ACC112 (cell line): ENCODE data around the gene SLC16A7.

Experiments used
- H2AFZ ChIP-seq: fragments of 200-600 bp; sonication (generic); one replicate; pipeline ENCODE4 v1.6.0; 2017; ENCODE audit warnings: antibody characterized with exemption, low read length; ENCODE audit not compliant: unreplicated experiment
- H3K27ac ChIP-seq: fragments of 200-600 bp; sonication (generic); 2 replicates; pipeline ENCODE4 v1.5.1; 2014; ENCODE audit warnings: low read depth, mild to moderate bottlenecking, antibody characterized with exemption, low read length, moderate library complexity
- H3K27me3 ChIP-seq: fragments of 200-600 bp; sonication (generic); 2 replicates; pipeline ENCODE4 v1.6.1; 2014; ENCODE audit warnings: mild to moderate bottlenecking, antibody characterized with exemption, low read length, moderate library complexity, mixed read lengths; ENCODE audit not compliant: insufficient read depth
- H3K36me3 ChIP-seq: fragments of 200-600 bp; sonication (generic); 2 replicates; pipeline ENCODE4 v1.6.1; 2016; ENCODE audit warnings: mild to moderate bottlenecking, antibody characterized with exemption, low read length, moderate library complexity, mixed read lengths; ENCODE audit not compliant: insufficient read depth
- H3K4me1 ChIP-seq: fragments of 200-600 bp; sonication (generic); one replicate; pipeline ENCODE4 v1.6.1; 2016; ENCODE audit warnings: low read length, mixed read lengths; ENCODE audit not compliant: insufficient read depth, unreplicated experiment, control insufficient read depth
- H3K4me3 ChIP-seq: fragments of 200-600 bp; sonication (generic); 2 replicates; pipeline ENCODE4 v1.5.1; 2014; ENCODE audit warnings: mild to moderate bottlenecking, low read depth, low read length
- H3K79me2 ChIP-seq: fragments of 200-600 bp; sonication (generic); one replicate; pipeline ENCODE4 v1.6.0; 2016; ENCODE audit warnings: low read length; ENCODE audit not compliant: control insufficient read depth, unreplicated experiment, insufficient read depth

Gene SLC16A7

DNA sequence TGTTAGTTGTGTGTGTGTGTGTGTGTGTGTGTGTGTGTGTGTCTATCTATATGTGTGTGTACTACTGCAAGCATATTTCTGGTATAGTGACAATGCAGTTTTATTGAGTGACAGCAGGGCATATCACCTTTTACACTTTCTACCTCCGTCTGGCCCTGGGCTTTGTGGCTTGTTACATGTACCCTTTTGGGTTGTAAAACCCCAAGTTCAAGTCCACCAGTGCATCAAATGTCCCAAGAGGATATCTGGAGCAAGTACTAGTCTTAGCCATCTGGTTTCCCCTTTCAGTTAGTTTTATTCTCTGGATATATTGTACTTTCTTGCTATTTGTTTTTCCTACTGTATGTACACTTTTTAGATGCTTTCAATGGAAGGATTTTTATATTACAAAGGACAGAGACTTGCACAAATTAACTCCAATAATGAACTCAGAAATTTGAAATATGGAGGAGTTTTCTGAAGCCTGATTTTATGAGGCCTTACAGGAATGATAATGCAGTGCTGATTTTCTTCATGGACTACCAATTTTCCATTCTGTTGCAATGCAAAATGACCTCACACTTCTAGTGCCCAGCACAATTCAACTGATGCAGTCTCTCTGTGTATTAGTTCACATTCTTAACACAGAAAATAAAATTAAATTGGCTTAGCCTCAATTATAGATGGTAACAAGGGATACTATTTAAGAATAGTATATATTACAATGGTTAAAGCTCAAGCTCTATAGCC lies 29.1 kb downstream of the SLC16A7 start:
- Histone ChIP-seq H3K79me2 (no peaks in the 10 kb centered on the region), H3K27me3 (no peaks in the 10 kb centered on the region), H3K27ac (no peak overlapping the region), H3K4me3 (no peak overlapping the region), H3K36me3 (no peaks in the 10 kb centered on the region), H2AFZ (no peak overlapping the region), H3K4me1 (no peaks in the 10 kb centered on the region)

DNA sequence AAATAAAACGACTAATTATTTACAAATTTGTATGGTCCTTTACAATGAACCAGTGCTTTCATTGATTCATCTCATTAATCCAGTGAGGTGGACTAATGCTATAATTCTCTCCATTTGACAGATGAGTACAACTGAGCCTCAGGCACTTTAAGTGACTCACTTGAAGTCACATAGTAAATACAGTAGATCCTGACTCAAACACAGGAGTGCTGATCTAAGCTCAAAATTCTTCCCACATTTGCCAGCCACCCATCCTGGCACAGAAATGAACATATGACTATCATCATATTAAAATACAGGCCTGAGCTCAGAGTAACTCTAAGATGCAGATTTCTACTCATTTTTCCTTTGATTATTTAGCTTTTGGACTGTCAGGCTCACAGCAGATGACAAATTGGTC lies 30.6 kb downstream of the SLC16A7 start:
- Histone ChIP-seq H3K36me3 (no peaks in the 10 kb centered on the region), H2AFZ (no peak overlapping the region), H3K27ac (no peak overlapping the region), H3K4me1 (no peaks in the 10 kb centered on the region), H3K27me3 (no peaks in the 10 kb centered on the region), H3K4me3 (no peak overlapping the region), H3K79me2 (no peaks in the 10 kb centered on the region)

DNA sequence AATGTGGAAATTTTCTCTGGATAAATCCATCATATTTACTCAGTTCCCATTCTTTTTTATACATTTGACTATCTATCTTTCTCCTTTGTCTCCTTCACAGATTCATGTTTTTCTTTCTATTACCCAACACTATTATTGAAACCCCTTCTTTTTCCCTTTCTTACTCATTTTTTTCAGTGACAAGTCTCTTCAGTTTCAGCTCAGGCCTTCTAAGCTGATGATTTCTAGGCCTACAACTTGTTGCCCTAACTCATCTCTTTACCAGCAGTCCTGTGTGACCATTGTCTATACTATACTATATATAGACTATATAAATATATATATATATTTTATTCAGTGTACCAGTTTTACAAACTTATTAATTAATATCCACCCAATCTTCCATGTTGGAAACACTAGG lies 31.8 kb downstream of the SLC16A7 start:
- Histone ChIP-seq H2AFZ (no peak overlapping the region), H3K27me3 (no peaks in the 10 kb centered on the region), H3K4me1 (no peaks in the 10 kb centered on the region), H3K4me3 (no peak overlapping the region), H3K36me3 (no peaks in the 10 kb centered on the region), H3K79me2 (no peaks in the 10 kb centered on the region), H3K27ac (no peak overlapping the region)

DNA sequence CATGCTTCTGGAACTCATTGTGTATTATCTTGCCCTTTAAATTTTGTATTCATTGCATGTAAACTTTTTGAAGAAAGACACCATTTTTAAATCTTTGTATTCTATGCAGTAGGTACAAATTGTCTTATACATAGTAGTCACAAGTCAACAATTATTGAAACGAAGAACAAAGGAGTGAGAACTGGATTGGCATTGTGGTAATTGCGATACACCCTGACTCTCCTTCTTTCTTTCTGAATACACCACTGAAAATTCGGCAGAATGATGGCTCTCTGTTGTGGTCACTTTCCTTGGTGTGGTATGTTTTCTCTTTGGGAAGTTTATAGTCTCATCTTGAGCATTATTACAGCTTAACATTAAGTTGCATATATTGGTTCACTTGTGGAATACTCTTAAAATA lies 34.1 kb downstream of the SLC16A7 start:
- Histone ChIP-seq H3K79me2 (no peaks in the 10 kb centered on the region), H3K4me3 (no peak overlapping the region), H3K27ac (no peak overlapping the region), H2AFZ (no peak overlapping the region), H3K4me1 (no peaks in the 10 kb centered on the region), H3K36me3 (no peaks in the 10 kb centered on the region), H3K27me3 (no peaks in the 10 kb centered on the region)

DNA sequence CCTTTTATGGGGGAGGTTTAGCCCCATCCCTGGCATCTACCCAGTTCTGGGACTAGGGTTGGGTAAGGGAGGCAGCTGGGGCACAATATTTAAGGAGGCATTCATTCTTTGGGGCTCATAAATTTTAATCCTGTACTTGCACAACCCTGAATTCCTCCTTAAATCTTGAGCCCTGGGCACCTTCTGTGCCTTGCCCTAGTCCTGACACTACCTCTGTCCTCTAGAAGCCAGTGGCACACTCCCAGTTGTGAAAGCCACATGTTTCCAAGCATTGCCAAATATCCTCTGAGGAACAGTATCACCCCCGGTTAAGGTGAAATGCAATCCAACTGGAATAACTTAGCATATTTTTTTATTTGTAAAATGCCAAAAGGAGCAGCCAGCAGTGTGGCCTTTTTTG lies 36.6 kb downstream of the SLC16A7 start:
- Histone ChIP-seq H2AFZ (no peak overlapping the region), H3K27ac (no peak overlapping the region)

DNA sequence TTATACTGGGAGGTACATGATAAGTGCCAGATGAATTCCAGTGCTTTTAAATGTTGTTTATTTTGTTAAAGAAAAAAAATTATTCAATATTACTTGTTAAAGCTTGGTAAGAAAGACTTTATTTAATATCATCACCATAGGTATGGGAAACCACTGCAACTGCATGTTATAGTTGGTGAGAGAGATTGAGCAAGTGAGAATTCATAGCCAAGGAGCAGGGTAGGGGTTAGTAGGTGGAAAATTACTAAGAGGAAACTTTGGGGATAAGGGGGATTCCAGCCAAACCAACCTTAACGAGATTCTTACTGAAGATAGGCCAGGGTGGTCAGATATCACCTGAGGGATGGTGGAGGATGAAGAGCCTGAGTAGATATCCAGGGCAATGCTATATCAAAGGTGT lies 38.4 kb downstream of the SLC16A7 start:
- H3K4me3 ChIP-seq: no peak overlapping the region
- no peaks in the 10 kb centered on the region for H3K4me1 ChIP-seq
- no peaks in the 10 kb centered on the region for H3K27me3 ChIP-seq
- no peak overlapping the region for H2AFZ ChIP-seq
- no peak overlapping the region for H3K27ac ChIP-seq
- no peaks in the 10 kb centered on the region for H3K36me3 ChIP-seq
- H3K79me2 ChIP-seq: no peaks in the 10 kb centered on the region

More for the DNA sequence above, 36.6 kb downstream of the SLC16A7 start:
- Histone ChIP-seq H3K4me1 (no peaks in the 10 kb centered on the region), H3K27me3 (no peaks in the 10 kb centered on the region), H3K36me3 (no peaks in the 10 kb centered on the region), H3K79me2 (no peaks in the 10 kb centered on the region), H3K4me3 (no peak overlapping the region)

DNA sequence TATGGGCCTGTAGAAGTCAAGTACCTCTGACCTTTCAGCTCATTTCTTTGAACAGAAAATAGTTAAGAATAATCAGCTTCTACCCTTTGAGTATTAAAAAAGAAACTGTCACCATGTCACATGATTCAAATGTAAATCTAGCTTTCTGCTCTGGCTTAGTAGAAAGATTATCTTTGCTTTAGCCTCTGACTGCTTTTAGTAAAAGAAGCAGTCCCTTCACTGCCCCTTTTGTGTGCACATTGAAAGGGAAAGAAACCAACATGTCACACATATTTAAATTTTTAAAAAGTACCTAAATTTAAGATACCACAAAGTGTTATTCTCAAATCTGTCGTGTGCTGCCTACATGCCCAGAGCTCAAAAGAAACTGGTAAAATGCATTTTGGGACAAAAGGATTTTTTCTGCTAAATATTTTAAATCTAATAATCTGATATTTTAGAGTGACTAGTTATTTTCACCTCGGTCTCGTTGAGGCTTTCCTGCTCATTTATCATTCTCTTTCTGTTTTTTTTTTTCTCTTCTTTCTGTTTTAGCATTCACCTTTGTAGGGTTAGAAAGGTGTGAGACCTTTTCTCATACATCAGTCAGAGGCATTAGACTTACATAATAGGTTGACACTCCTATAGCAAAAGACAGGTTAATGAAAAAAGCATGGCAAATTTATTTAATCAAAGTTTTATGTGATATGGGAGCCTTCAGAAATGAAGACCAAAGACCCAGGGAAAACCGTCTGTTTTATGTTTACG lies 41.3 kb downstream of the SLC16A7 start:
- Histone ChIP-seq H3K27ac (no peak overlapping the region), H3K27me3 (no peaks in the 10 kb centered on the region), H3K4me3 (no peak overlapping the region), H3K4me1 (no peaks in the 10 kb centered on the region), H3K79me2 (no peaks in the 10 kb centered on the region), H3K36me3 (no peaks in the 10 kb centered on the region), H2AFZ (no peak overlapping the region)

DNA sequence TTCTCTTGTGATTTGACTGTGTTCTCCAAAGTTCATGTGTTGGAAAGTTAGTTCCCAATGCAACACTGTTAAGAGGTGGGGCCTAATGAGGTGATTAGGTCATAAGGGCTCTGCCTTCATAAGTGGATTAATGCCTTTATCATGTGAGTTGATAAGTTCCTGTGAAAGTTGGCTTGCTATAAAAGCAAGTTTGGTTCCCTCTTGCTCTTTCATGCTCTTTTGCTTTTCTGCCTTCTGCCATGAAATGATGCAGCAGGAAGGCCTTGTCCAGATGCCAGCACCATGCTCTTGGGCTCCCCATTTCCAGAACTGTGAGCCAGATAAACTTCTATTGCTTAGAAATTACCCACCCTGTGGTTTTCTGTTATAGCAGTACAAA lies 41.9 kb downstream of the SLC16A7 start:
- H3K4me1 ChIP-seq: no peaks in the 10 kb centered on the region
- H3K27me3 ChIP-seq: no peaks in the 10 kb centered on the region
- H3K36me3 ChIP-seq: no peaks in the 10 kb centered on the region
- no peak overlapping the region for H2AFZ ChIP-seq
- no peaks in the 10 kb centered on the region for H3K79me2 ChIP-seq
- no peak overlapping the region for H3K27ac ChIP-seq
- H3K4me3 ChIP-seq: no peak overlapping the region

DNA sequence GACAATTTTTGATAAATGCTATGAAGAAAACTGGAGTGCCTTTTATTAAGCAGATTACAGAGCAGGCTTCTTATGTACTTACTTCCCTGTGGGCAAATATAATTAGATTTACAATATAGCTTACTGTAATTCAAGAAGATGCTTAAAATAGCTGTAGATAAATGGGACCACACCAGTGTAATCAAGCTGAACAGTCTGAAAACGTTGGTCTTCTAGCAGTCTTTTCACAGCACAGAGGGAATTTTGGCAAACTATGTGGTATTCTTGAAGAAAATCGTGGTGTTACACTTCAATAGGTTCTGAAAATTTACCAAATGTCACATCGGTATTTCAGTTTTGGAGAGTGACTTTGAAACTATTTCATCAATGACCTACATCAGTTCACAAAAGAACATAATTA lies 47.7 kb downstream of the SLC16A7 start:
- Histone ChIP-seq H3K79me2 (no peaks in the 10 kb centered on the region), H3K4me3 (no peak overlapping the region), H3K27ac (no peak overlapping the region), H3K36me3 (no peaks in the 10 kb centered on the region; the same call in 1 of the 2 replicates), H3K27me3 (no peaks in the 10 kb centered on the region), H3K4me1 (no peaks in the 10 kb centered on the region), H2AFZ (no peak overlapping the region)

DNA sequence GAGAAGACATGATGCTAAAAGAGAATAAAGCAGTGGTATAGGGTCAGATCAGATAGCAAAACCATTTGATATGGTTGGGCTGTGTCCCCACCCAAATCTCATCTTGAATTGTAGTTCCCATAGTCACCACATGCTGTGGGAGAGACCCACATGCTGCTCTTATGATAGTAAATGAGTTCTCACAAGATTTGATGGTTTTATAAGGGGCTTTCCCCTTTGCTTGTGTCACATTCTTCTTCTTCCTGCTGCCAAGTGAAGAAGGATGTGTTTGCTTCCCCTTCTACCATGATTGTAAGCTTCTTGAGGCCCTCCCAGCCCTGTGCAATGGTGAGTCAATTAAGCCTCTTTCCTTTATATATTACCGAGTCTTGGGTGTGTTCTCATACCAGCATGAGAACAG lies 49.4 kb downstream of the SLC16A7 start:
- Histone ChIP-seq H2AFZ (no peak overlapping the region), H3K27ac (no peak overlapping the region), H3K36me3 (no peaks in the 10 kb centered on the region; the same call in 1 of the 2 replicates), H3K4me1 (no peaks in the 10 kb centered on the region), H3K79me2 (no peaks in the 10 kb centered on the region), H3K4me3 (no peak overlapping the region), H3K27me3 (no peaks in the 10 kb centered on the region)

DNA sequence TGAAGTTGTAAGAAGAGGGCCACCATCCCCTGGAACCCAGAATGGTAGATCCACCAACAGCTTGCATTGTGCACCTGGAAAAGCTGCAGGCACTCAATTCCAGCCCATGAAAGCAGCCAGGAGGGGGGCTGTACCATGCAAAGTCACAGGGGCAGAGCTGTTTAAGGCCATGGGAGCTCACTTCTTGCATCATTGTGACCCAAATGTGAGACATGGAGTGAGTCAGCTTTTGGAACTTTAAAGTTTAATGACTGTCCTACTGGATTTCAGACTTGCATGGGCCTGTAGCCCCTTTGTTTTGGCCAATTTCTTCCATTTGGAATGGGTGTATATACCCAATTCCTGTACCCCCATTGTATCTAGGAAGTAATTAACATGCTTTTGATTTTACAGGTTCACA lies 50.8 kb downstream of the SLC16A7 start:
- no peak overlapping the region for H3K27ac ChIP-seq
- H3K27me3 ChIP-seq: no peaks in the 10 kb centered on the region
- H2AFZ ChIP-seq: no peak overlapping the region
- peaks cover 9% of the 10 kb centered on the region for H3K4me1 ChIP-seq
- no peak overlapping the region for H3K4me3 ChIP-seq
- H3K36me3 ChIP-seq: no peaks in the 10 kb centered on the region; the same call in 1 of the 2 replicates
- H3K79me2 ChIP-seq: no peaks in the 10 kb centered on the region
